HEK293 (cell line): Measurements from ENCODE around the gene GPR89B.
"Not testable (repeated sequence)": the region's sequence is repeated elsewhere in the genome, so short reads cannot be mapped to it uniquely, and the experiment has no call there.

Source experiments
- CTCF ChIP-seq: fragments of 450-650 bp; formaldehyde crosslinking; IDR thresholded peaks from 2 replicates; pipeline ENCODE4 v1.5.1; 2016; ENCODE audit warnings: missing biosample characterization, missing genetic modification characterization
- FEZF1 ChIP-seq: fragments of 450-650 bp; formaldehyde crosslinking; IDR thresholded peaks from 2 replicates; pipeline ENCODE4 v1.5.1; 2016; ENCODE audit warnings: missing biosample characterization, missing genetic modification characterization
- PRDM1 ChIP-seq: fragments of 450-650 bp; formaldehyde crosslinking; IDR thresholded peaks from 2 replicates; pipeline ENCODE4; 2016; ENCODE audit warnings: missing biosample characterization, missing genetic modification characterization
- REST ChIP-seq: fragments of 450-650 bp; formaldehyde crosslinking; IDR thresholded peaks from 2 replicates; pipeline ENCODE4 v1.5.1; 2016; ENCODE audit warnings: missing biosample characterization, missing genetic modification characterization
- ZFP37 ChIP-seq: fragments of 450-650 bp; formaldehyde crosslinking; IDR thresholded peaks from 2 replicates; pipeline ENCODE4 v1.5.1; 2016; ENCODE audit warnings: missing biosample characterization, missing genetic modification characterization
- ZNF211 ChIP-seq: fragments of 450-650 bp; formaldehyde crosslinking; IDR thresholded peaks from 2 replicates; pipeline ENCODE4 v1.5.1; 2016; ENCODE audit warnings: low read depth, missing biosample characterization, missing genetic modification characterization
- ZNF394 ChIP-seq: fragments of 450-650 bp; formaldehyde crosslinking; IDR thresholded peaks from 2 replicates; pipeline ENCODE4 v1.5.1; 2016; ENCODE audit warnings: missing biosample characterization, missing genetic modification characterization, mild to moderate bottlenecking, moderate library complexity, borderline replicate concordance
- ZNF558 ChIP-seq: fragments of 450-650 bp; formaldehyde crosslinking; IDR thresholded peaks from 2 replicates; pipeline ENCODE4 v1.5.1; 2016; ENCODE audit warnings: missing biosample characterization, missing genetic modification characterization
- ZNF623 ChIP-seq: fragments of 450-650 bp; formaldehyde crosslinking; IDR thresholded peaks from 2 replicates; pipeline ENCODE4 v1.5.1; 2016; ENCODE audit warnings: missing biosample characterization, missing genetic modification characterization
- ZNF830 ChIP-seq: fragments of 450-650 bp; IDR thresholded peaks from 2 replicates; pipeline ENCODE4 v1.5.0; 2018; ENCODE audit warnings: missing biosample characterization, missing genetic modification characterization, low read depth, mild to moderate bottlenecking, moderate library complexity

- TF ChIP-seq ZNF623 (tag by site-specific recombination); ZFP37; ZNF394 (tag by site-specific recombination); CTCF (tag by site-specific recombination); ZNF211 (tag by site-specific recombination); REST (tag by site-specific recombination); FEZF1 (tag by site-specific recombination); PRDM1 (tag by site-specific recombination); ZNF830; ZNF558: not testable (repeated sequence)
Measured at GRCh38 chr1:148024918-148025317, 96.7 kb downstream of the GPR89B start.
